Mesenteric fat pad (tissue), 1 donor: ENCODE results near the gene ABCA13. TPM values are rescaled to one million over a fixed set of nuclear protein-coding genes. Genes with fewer than 3 reads are reported as not detected.
"Not testable (repeated sequence)": the region's sequence is repeated elsewhere in the genome, so short reads cannot be mapped to it uniquely, and the experiment has no call there.

ENCODE experiments used
- DNase-seq: peaks from one replicate; pipeline ENCODE4 v3.0.0-alpha.2; 2020; ENCODE audit warnings: low spot score
- total RNA-seq: library from RNA; stranded (reverse); fragmentation: NEBNext Ultra II Directional; extraction: Animal tissue kit (Norgen Biotek cat#: 25700); gene quantifications from one replicate; pipeline ENCODE4 v1.2.1, GENCODE V29; 2021
- donor health status: DM: yes; HTN: yes; CAD: no.

ABCA13 gene
- total RNA-seq, 1 donor from 2014 or later = 0.67 TPM

DNA sequence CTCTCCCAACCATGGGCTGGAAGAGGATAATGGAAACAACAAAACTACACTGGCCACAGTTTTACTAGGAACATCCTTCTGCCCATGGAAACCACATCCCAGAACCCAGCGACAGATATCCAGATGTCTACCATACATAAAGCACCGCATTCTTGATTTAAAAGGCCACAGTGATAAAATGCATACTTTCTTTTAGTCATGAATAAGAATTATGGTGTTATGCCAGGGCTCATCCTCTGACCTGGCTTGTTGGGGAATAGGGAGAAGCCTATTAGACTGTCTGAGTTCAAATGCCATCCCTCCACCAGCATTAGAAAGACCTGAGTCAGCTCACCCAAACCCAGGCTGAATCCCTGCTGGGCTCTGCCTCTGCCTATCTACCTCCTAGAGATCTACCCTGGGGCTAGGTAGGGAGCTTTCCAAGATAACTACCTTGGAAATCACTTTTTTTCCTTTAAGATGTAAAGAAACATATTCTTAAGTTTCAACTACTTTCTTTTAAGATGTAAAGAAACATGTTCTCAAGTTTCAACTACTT lies 5.2 kb downstream of the ABCA13 start:
- no peak for DNase-seq

DNA sequence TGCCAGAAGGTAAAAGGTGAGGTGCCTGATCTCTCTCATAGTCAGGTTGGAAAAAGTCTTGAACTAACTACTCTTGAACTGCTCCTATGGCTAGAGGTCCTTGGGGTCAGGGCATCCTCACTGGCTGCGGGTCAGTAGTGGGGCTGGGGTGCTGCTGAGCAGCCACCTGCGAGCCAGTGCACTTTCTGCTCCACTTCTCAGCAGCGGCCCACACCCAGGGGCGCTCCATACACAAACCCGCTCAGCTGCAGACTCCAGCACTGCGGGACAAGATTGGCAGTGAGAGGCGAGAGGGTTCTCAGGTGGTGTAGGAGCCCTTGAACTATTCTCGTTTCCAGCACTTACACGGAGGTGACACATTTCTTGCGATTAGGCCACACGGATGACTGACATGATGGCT lies 6.0 kb downstream of the ABCA13 start:
- DNase-seq = no peak

GRCh38 chr7:48179496-48180030 lies 8.3 kb downstream of the ABCA13 start:
- no peak for DNase-seq

GRCh38 chr7:48180981-48181380 lies 9.7 kb downstream of the ABCA13 start:
- no peak for DNase-seq

- DNase-seq = no peak
These were observed 11.6 kb downstream of the ABCA13 start for GRCh38 chr7:48182718-48183369.

- DNase-seq = no peak
These were observed 12.1 kb downstream of the ABCA13 start for GRCh38 chr7:48183370-48183743.

- no peak for DNase-seq
These were observed 12.7 kb downstream of the ABCA13 start for GRCh38 chr7:48183965-48184364.

DNA sequence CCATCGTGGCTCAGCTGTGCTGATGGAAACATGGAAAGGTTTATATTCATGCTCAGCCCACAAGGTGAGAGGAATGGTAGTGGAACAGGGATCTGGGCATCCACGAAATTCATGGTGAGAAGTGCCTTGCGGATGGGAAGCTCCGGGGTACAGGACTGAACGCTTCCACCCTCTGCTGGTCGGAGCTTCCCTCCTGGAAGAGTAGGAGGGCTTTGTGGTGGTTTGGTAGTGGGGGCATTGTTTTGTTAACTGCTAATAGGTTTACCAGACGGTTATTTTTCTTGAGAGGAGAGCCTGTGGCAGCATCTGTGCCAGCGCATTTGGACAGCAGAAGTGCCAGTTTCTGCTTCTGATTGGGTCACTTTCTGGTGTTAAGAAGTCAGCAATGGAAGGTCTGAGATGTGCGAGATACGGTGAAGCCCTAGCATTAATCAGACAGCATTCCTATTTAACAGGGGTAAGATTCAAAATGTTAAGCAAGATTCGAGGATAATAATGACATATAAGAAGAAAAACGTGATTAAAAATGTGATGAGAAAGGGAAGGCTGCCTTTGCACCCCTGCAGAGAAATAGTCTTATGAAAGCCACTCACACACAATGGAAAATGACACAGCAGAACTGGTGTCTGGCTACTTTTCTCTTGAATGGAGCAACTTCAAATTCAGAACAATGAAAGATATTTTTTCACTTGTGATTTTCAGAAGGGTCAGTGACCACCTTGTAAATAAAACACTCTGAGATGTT lies 17.7 kb downstream of the ABCA13 start:
- no peak for DNase-seq

DNA sequence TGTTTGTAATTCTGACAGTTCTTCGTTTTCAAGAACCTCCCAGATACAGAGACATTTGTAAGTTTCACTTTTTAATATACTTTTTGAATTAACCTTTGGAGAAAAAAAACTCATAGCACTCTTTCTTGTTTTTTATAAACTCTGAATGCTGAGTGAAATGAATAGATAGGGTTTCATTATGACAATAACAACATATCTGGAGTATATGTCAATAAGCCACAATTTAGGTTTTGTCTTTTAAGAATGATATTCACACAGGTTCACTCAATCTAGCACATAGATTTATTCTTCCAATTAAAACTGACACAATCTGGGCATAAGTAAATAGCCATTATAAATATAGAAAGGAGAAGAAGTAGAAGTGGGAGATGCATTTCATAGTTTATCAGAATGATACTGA lies 21.7 kb downstream of the ABCA13 start:
- no peak for DNase-seq

GRCh38 chr7:48193421-48193820 lies 22.2 kb downstream of the ABCA13 start:
- DNase-seq = no peak

- not testable (repeated sequence) for DNase-seq
These were observed 29.8 kb downstream of the ABCA13 start for GRCh38 chr7:48200946-48201589.

DNA sequence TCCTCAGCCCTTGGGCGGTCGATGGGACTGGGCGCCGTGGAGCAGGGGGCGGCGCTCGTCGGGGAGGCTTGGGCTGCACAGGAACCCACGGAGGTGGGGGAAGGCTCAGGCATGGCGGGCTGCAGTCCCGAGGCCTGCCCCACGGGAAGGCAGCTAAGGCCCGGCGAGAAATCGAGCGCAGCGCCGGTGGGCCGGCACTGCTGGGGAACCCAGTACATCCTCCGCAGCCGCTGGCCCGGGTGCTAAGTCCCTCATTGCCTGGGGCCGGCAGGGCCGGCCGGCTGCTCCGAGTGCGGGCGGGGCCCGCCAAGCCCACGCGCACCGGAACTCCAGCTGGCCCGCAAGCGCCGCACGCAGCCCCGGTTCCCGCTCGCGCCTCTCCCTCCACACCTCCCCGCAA lies 31.7 kb downstream of the ABCA13 start:
- not testable (repeated sequence) for DNase-seq

- DNase-seq = no peak
These were observed 36.0 kb downstream of the ABCA13 start for GRCh38 chr7:48207155-48207675.

DNA sequence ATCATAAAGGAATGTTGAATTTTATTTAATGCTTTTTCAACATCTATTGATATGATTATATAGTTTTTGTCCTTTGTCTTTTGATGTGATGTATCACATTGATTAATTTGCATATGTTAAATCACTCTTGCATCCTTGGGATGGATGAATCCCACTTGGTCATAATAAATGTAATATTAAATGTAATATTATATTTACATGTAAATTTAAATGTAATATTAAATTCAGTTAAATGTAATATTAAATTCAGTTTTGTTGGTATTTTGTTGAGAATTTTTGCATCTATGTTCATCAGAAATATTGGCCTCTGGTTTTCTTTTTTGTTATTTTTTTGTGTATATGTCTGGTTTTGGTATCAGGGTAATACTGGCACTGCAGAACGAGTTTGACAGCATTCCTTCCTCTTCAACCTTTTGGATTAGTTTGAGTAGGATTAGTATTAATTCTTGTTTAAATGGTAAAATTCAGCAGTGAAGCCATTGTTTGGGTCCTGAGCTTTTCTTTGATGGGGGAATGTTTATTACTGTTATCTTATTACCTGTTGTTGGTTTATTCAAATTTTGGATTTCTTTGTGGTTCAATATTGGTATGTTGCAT lies 37.8 kb downstream of the ABCA13 start:
- no peak for DNase-seq

DNA sequence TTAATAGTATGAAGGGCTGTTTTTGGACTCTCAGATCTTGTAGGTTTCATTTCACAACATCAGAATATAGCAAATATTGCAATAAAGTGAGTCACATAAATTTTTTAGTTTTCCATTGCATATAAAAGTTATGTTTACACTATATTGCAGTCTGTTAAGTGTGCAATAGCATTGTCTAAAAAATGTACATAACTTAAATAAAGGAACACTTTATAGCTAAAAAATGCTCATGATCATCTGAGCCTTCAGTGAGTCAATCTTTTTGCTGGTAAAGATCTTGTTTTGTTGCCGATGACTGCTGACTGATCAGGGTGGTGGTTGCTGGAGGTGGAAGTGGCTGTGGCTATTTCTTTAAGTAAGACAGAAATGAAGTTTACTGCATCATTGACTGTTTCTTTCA lies 42.0 kb downstream of the ABCA13 start:
- DNase-seq = no peak

- DNase-seq = no peak
These were observed 46.0 kb downstream of the ABCA13 start for GRCh38 chr7:48217266-48217665.

- no peak for DNase-seq
These were observed 46.5 kb downstream of the ABCA13 start for GRCh38 chr7:48217753-48218152.

- DNase-seq = no peak
These were observed 52.8 kb downstream of the ABCA13 start for GRCh38 chr7:48224042-48224441.

DNA sequence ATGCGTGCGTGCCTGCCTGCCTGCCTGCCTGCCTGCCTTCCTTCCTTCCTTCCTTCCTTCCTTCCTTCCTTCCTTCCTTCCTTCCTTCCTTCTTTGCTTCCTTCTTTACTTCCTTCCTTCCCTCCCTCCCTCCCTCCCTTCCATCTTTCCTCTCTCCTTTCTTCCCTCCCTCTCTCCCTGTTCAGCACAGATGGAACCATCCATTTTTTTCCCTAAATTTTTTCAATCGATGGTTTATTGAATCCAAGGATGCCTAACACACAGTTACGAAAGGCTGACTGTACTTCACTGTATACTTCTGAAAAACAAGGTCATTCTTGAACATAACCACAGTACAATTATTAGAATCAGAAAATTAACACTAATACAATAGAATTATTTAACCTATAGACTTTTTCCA lies 53.8 kb downstream of the ABCA13 start:
- DNase-seq = no peak

GRCh38 chr7:48237354-48237753 lies 66.1 kb downstream of the ABCA13 start:
- DNase-seq = no peak

GRCh38 chr7:48242846-48243245 lies 71.6 kb downstream of the ABCA13 start:
- no peak for DNase-seq
